GM12891 (cell line): ENCODE data around the gene SLC25A39.

Source experiments
- PAX5 ChIP-seq: IDR thresholded peaks from 2 replicates; pipeline ENCODE4 v1.6.1; 2011; ENCODE audit warnings: low read length, moderate library complexity, mild to moderate bottlenecking; ENCODE audit not compliant: insufficient read depth, severe bottlenecking
- POLR2A ChIP-seq: IDR thresholded peaks from 2 replicates; pipeline ENCODE4 v1.6.1; 2011; ENCODE audit warnings: low read depth, low read length, control low read depth
- POLR2AphosphoS5 ChIP-seq: IDR thresholded peaks from 2 replicates; pipeline ENCODE4 v1.6.1; 2011; ENCODE audit warnings: low read depth, low read length, control low read depth
- SPI1 ChIP-seq: IDR thresholded peaks from 2 replicates; pipeline ENCODE4 v1.6.1; 2011; ENCODE audit warnings: low read depth, low read length, control low read depth
- TAF1 ChIP-seq: IDR thresholded peaks from 2 replicates; pipeline ENCODE4 v1.6.1; 2011; ENCODE audit warnings: low read depth, low read length, control low read depth

GRCh38 chr17:44358066-44358465 lies 33.4 kb upstream of the SLC25A39 start:
- TF ChIP-seq POLR2A (no peak), POLR2AphosphoS5 (no peak), TAF1 (no peak), SPI1 (no peak), PAX5 (no peak)
